Activated naive CD8-positive, alpha-beta T cell treated with anti-CD3 and anti-CD28 coated beads, Interleukin-2, amount 10 ng/mL, durations not matched to agents 7 days and 5 days (primary cell): ENCODE data around the gene ODF4. TPM values are rescaled to one million over a fixed set of nuclear protein-coding genes. Genes with fewer than 3 reads are reported as not detected.
A peak's percentile ranks its signal among the peaks of the same experiment; 100 is the strongest.

Source experiments
- ATAC-seq: fragments of 150-1000 bp; cut with Tn5 transposase; one replicate; pipeline ENCODE4 v1.10.0; 2021; ENCODE audit warnings: low read depth, moderate library complexity
- POLR2A ChIA-PET: fragments of 350-600 bp; sonication (Branson Sonifier 250); formaldehyde crosslinking; loops from one replicate; lab custom pipeline; 2021; ENCODE audit warnings: antibody characterized with exemption; lab: Charles Lee
- DNase-seq: peaks from one replicate; pipeline ENCODE4 v3.0.0; 2021
- H3K27ac Mint-ChIP-seq: one replicate; pipeline ENCODE4 v1.8.0; 2022; ENCODE audit warnings: mild to moderate bottlenecking, mixed read lengths
- H3K27me3 Mint-ChIP-seq: one replicate; pipeline ENCODE4 v1.8.0; 2022; ENCODE audit warnings: mild to moderate bottlenecking, moderate library complexity, mixed read lengths
- H3K36me3 Mint-ChIP-seq: one replicate; pipeline ENCODE4 v1.8.0; 2021; ENCODE audit warnings: mild to moderate bottlenecking, mixed read lengths
- H3K4me1 Mint-ChIP-seq: one replicate; pipeline ENCODE4 v1.8.0; 2021; ENCODE audit warnings: mixed read lengths
- H3K4me3 Mint-ChIP-seq: one replicate; pipeline ENCODE4 v1.8.0; 2022; ENCODE audit warnings: mild to moderate bottlenecking, moderate library complexity, mixed read lengths
- H3K9me3 Mint-ChIP-seq: one replicate; pipeline ENCODE4 v1.8.0; 2021; ENCODE audit warnings: mixed read lengths
- total RNA-seq, 2 experiments: library from RNA; stranded (reverse); gene quantifications; one replicate each; pipeline ENCODE4 v1.2.3, GENCODE V29; 2021

Gene ODF4
- total RNA-seq: not detected

GRCh38 chr17:8339540-8339939 lies at the start of gene ODF4:
TSS of gene ODF4 (plus strand) at chr17:8339840. CDS start at chr17:8340052, 212 bp downstream.
- POLR2A ChIA-PET: interaction anchor here (1.7 kb wide), 1 partner anchor 37 kb away, joined by 6 read pairs; the partner anchor contains the start of gene KRABD2
- H3K4me3 Mint-ChIP-seq: no peak within 1 kb of the TSS
- DNase-seq (no peak), ATAC-seq (no peak)
- no peak within 1 kb of the TSS for H3K27ac Mint-ChIP-seq
- H3K4me1 Mint-ChIP-seq: peaks cover 14% of the 10 kb centered on the region
- no peaks in the 10 kb centered on the region for H3K9me3 Mint-ChIP-seq
- peaks cover 19% of the 10 kb centered on the region for H3K27me3 Mint-ChIP-seq
- H3K36me3 Mint-ChIP-seq: no peaks in the 10 kb centered on the region

GRCh38 chr17:8290043-8290442 lies 49.6 kb upstream of the ODF4 start:
- Mint-ChIP-seq H3K27me3 (no peaks in the 10 kb centered on the region), H3K27ac (no peak overlapping the region), H3K4me1 (peaks cover 37% of the 10 kb centered on the region), H3K9me3 (no peaks in the 10 kb centered on the region), H3K4me3 (peak overlapping the region; percentile 99), H3K36me3 (peaks cover 10% of the 10 kb centered on the region)
- no peak for ATAC-seq
- POLR2A ChIA-PET: no interaction called here
- DNase-seq: no peak

GRCh38 chr17:8292639-8293395 lies 46.8 kb upstream of the ODF4 start:
- POLR2A ChIA-PET: interaction anchor here (2.6 kb wide), 1 partner anchor 45 kb away, joined by 10 read pairs; the partner anchor contains the start of genes CTC1 and PFAS
- Mint-ChIP-seq H3K27me3 (no peaks in the 10 kb centered on the region), H3K9me3 (peaks cover 1% of the 10 kb centered on the region), H3K4me1 (peaks cover 40% of the 10 kb centered on the region), H3K4me3 (no peak overlapping the region), H3K27ac (peak overlapping the region; percentile 55), H3K36me3 (peaks cover 10% of the 10 kb centered on the region)
- no peak for DNase-seq
- ATAC-seq: no peak

- peak overlapping the region; percentile 96 for H3K4me3 Mint-ChIP-seq
- no peaks in the 10 kb centered on the region for H3K27me3 Mint-ChIP-seq
- DNase-seq: no peak
- peaks cover 37% of the 10 kb centered on the region for H3K4me1 Mint-ChIP-seq
- H3K27ac Mint-ChIP-seq: peak overlapping the region; percentile 92
- no peak for ATAC-seq
- POLR2A ChIA-PET: interaction anchor here (0.7 to 2.5 kb wide), 9 partner anchors 10 to 175 kb away, joined by 3 to 52 read pairs (median 9); partner anchors contain the start of genes AURKB, CTC1, KRABD2 and PFAS
- peaks cover 1% of the 10 kb centered on the region for H3K9me3 Mint-ChIP-seq
- peaks cover 10% of the 10 kb centered on the region for H3K36me3 Mint-ChIP-seq
Measured at GRCh38 chr17:8294361-8294760, 45.3 kb upstream of the ODF4 start.

GRCh38 chr17:8294814-8295316 lies 44.8 kb upstream of the ODF4 start:
- Mint-ChIP-seq H3K4me3 (peak overlapping the region; percentile 96), H3K36me3 (peaks cover 9% of the 10 kb centered on the region), H3K4me1 (peaks cover 32% of the 10 kb centered on the region), H3K27me3 (no peaks in the 10 kb centered on the region), H3K9me3 (peaks cover 1% of the 10 kb centered on the region), H3K27ac (peak overlapping the region; percentile 92)
- DNase-seq: no peak
- POLR2A ChIA-PET: interaction anchor here (0.7 to 2.5 kb wide), 23 partner anchors 9 to 608 kb away, joined by 3 to 52 read pairs (median 5); partner anchors contain the start of genes AURKB, BORCS6, CTC1 and KRABD2
- ATAC-seq: no peak

- peaks cover 1% of the 10 kb centered on the region for H3K9me3 Mint-ChIP-seq
- H3K27me3 Mint-ChIP-seq: no peaks in the 10 kb centered on the region
- no peak overlapping the region for H3K4me3 Mint-ChIP-seq
- no peaks in the 10 kb centered on the region for H3K36me3 Mint-ChIP-seq
- DNase-seq (no peak), ATAC-seq (no peak)
- POLR2A ChIA-PET: interaction anchor here (1.7 to 2.0 kb wide), 2 partner anchors 53 to 127 kb away, joined by 6 read pairs; partner anchors contain the start of gene CTC1
- peaks cover 10% of the 10 kb centered on the region for H3K4me1 Mint-ChIP-seq
- peak overlapping the region; percentile 72 for H3K27ac Mint-ChIP-seq
Measured at GRCh38 chr17:8300226-8300625, 39.4 kb upstream of the ODF4 start.

- Mint-ChIP-seq H3K27me3 (no peaks in the 10 kb centered on the region), H3K27ac (peak overlapping the region; percentile 72), H3K4me3 (no peak overlapping the region), H3K9me3 (peaks cover 1% of the 10 kb centered on the region), H3K4me1 (peaks cover 10% of the 10 kb centered on the region), H3K36me3 (no peaks in the 10 kb centered on the region)
- DNase-seq: peak; percentile 58
- ATAC-seq: peak; percentile 95
- POLR2A ChIA-PET: interaction anchor here (1.3 to 2.0 kb wide), 3 partner anchors 53 to 137 kb away, joined by 3 to 6 read pairs (median 6); partner anchors contain the start of gene CTC1
Measured at GRCh38 chr17:8300627-8301242, 38.9 kb upstream of the ODF4 start.

- DNase-seq (no peak), ATAC-seq (no peak)
- Mint-ChIP-seq H3K27ac (no peak overlapping the region), H3K9me3 (no peaks in the 10 kb centered on the region), H3K4me3 (no peak overlapping the region), H3K4me1 (no peaks in the 10 kb centered on the region), H3K27me3 (peaks cover 3% of the 10 kb centered on the region), H3K36me3 (no peaks in the 10 kb centered on the region)
- POLR2A ChIA-PET: no interaction called here
Measured at GRCh38 chr17:8310601-8311123, 29.0 kb upstream of the ODF4 start.

GRCh38 chr17:8311131-8311790 lies 28.4 kb upstream of the ODF4 start:
- Mint-ChIP-seq H3K9me3 (no peaks in the 10 kb centered on the region), H3K4me3 (no peak overlapping the region), H3K4me1 (no peaks in the 10 kb centered on the region), H3K27me3 (peaks cover 6% of the 10 kb centered on the region), H3K36me3 (no peaks in the 10 kb centered on the region), H3K27ac (no peak overlapping the region)
- POLR2A ChIA-PET: no interaction called here
- no peak for DNase-seq
- no peak for ATAC-seq

- Mint-ChIP-seq H3K36me3 (no peaks in the 10 kb centered on the region), H3K27ac (no peak overlapping the region), H3K9me3 (no peaks in the 10 kb centered on the region), H3K4me1 (no peaks in the 10 kb centered on the region), H3K4me3 (no peak overlapping the region), H3K27me3 (peaks cover 6% of the 10 kb centered on the region)
- POLR2A ChIA-PET: no interaction called here
- no peak for DNase-seq
- no peak for ATAC-seq
Measured at GRCh38 chr17:8312251-8312650, 27.4 kb upstream of the ODF4 start.

GRCh38 chr17:8312726-8313600 lies 26.7 kb upstream of the ODF4 start:
- ATAC-seq: no peak
- Mint-ChIP-seq H3K36me3 (no peaks in the 10 kb centered on the region), H3K4me3 (no peak overlapping the region), H3K27ac (no peak overlapping the region), H3K4me1 (no peaks in the 10 kb centered on the region), H3K9me3 (no peaks in the 10 kb centered on the region), H3K27me3 (peaks cover 6% of the 10 kb centered on the region)
- POLR2A ChIA-PET: interaction anchor here (0.9 kb wide), 1 partner anchor 24 kb away, joined by 3 read pairs; the partner anchor contains the start of gene RANGRF
- no peak for DNase-seq
